ENCODE data around the gene GPC3. TPM values are rescaled to one million over a fixed set of nuclear protein-coding genes. Genes with fewer than 3 reads are reported as not detected.

The GPC3 gene
- total RNA-seq, 1 experiment from 2014 or later, result 32.4 TPM

- ATAC-seq (no peak), DNase-seq (ENCODE audit: low spot score) (no peak)
- no peaks in the 10 kb centered on the region for H3K36me3 Mint-ChIP-seq
- no peak overlapping the region for H3K4me3 Mint-ChIP-seq
- POLR2A ChIA-PET, result no interaction called here
- CTCF ChIA-PET, result no interaction called here
- no peaks in the 10 kb centered on the region for H3K27me3 Mint-ChIP-seq (ENCODE audit: low read depth)
- TF ChIP-seq ATF6 (CRISPR knock-in tag; IDR thresholded peaks at IDR 0.05) (no peak), GABPB1 (CRISPR knock-in tag; IDR thresholded peaks at IDR 0.05) (no peak), KAT7 (CRISPR knock-in tag; IDR thresholded peaks at IDR 0.05; ENCODE audit: borderline replicate concordance) (no peak), NR1H2 (CRISPR knock-in tag; IDR thresholded peaks at IDR 0.05) (no peak), SOX15 (CRISPR knock-in tag; IDR thresholded peaks at IDR 0.05) (no peak), TEAD4 (CRISPR knock-in tag; IDR thresholded peaks at IDR 0.05) (no peak), TEAD1 (CRISPR knock-in tag; IDR thresholded peaks at IDR 0.05) (no peak), MYBL2 (CRISPR knock-in tag; IDR thresholded peaks at IDR 0.05) (no peak), FOXP4 (CRISPR knock-in tag; IDR thresholded peaks at IDR 0.05) (no peak), JAZF1 (CRISPR knock-in tag; IDR thresholded peaks at IDR 0.05) (no peak), ZNF232 (CRISPR knock-in tag; IDR thresholded peaks at IDR 0.05) (no peak), RELA (CRISPR knock-in tag; IDR thresholded peaks at IDR 0.05; ENCODE audit: borderline replicate concordance) (no peak), ATF2 (CRISPR knock-in tag; IDR thresholded peaks at IDR 0.05; ENCODE audit: borderline replicate concordance, low read depth) (no peak), HMGA2 (CRISPR knock-in tag; IDR thresholded peaks at IDR 0.05) (no peak), E2F1 (CRISPR knock-in tag; IDR thresholded peaks at IDR 0.05) (no peak), ZNF671 (CRISPR knock-in tag; IDR thresholded peaks at IDR 0.05) (no peak), ZNF317 (CRISPR knock-in tag; IDR thresholded peaks at IDR 0.05; ENCODE audit: borderline replicate concordance, low read depth) (no peak), CREM (CRISPR knock-in tag; IDR thresholded peaks at IDR 0.05) (no peak)
- TF ChIP-seq, protein P1, sequence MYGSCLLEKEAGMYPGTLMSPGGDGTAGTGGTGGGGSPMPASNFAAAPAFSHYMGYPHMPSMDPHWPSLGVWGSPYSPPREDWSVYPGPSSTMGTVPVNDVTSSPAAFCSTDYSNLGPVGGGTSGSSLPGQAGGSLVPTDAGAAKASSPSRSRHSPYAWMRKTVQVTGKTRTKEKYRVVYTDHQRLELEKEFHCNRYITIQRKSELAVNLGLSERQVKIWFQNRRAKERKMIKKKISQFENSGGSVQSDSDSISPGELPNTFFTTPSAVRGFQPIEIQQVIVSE (CRISPR knock-in tag; IDR thresholded peaks at IDR 0.05; ENCODE audit: borderline replicate concordance), result no peak
- 0 out of 2 replicates have a peak, but pooled peaks cover 4% of the 10 kb centered on the region for H3K4me1 Mint-ChIP-seq
- H3K27ac Mint-ChIP-seq, result no peak overlapping the region
- H3K9me3 Mint-ChIP-seq, result no peaks in the 10 kb centered on the region
Observed at GRCh38 chrX:133905305-133905704, 80.1 kb downstream of the GPC3 start.

DNA sequence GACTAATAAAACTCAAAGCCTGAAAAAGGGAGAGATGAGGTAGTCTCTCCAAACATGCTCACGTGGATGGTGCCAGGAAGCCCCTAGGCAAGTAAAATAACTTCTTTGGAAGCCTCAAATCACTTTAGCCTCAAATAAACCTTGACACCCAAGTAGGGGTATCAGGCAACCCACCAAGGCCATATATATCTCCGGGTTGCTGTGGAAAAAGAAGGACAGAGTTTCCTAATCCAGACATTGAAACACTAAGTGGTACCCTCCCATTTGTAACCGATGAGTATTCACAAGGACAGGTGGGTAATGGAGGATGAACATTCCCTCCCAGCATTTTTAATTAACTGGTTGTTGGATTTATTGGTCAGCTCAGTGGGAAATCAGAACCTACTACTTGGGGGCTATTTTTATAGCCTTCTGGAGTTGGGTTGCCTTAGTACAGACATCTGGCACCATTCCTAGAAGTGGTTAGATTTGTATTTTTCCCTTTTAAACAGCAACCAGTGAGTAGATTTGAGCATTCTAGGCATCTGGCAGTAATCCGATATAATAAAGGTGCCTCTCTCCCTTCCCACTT is 87.7 kb downstream of the GPC3 start:
- no peak overlapping the region for H3K4me3 Mint-ChIP-seq
- no peaks in the 10 kb centered on the region for H3K36me3 Mint-ChIP-seq
- POLR2A ChIA-PET, result no interaction called here
- H3K9me3 Mint-ChIP-seq, result no peaks in the 10 kb centered on the region
- DNase-seq (ENCODE audit: low spot score) (no peak), ATAC-seq (no peak)
- H3K27ac Mint-ChIP-seq, result no peak overlapping the region
- no peaks in the 10 kb centered on the region for H3K4me1 Mint-ChIP-seq
- no peaks in the 10 kb centered on the region for H3K27me3 Mint-ChIP-seq (ENCODE audit: low read depth)
- CTCF ChIA-PET, result no interaction called here
- TF ChIP-seq ZNF671 (CRISPR knock-in tag; IDR thresholded peaks at IDR 0.05) (no peak), SP1 (CRISPR knock-in tag; conservative IDR thresholded peaks at IDR 0.05) (no peak), ATF6 (CRISPR knock-in tag; IDR thresholded peaks at IDR 0.05) (no peak), KAT7 (CRISPR knock-in tag; IDR thresholded peaks at IDR 0.05; ENCODE audit: borderline replicate concordance) (no peak), TEAD4 (CRISPR knock-in tag; IDR thresholded peaks at IDR 0.05) (no peak), ZMAT4 (CRISPR knock-in tag; IDR thresholded peaks at IDR 0.05) (no peak), NR3C1 (CRISPR knock-in tag; conservative IDR thresholded peaks at IDR 0.05; ENCODE audit: low read depth) (no peak)
